Neural crest cell (in vitro differentiated cells): ENCODE data around the gene ANKK1. TPM values are rescaled to one million over a fixed set of nuclear protein-coding genes. Genes with fewer than 3 reads are reported as not detected.

ENCODE experiments used
- DNase-seq: peaks from one replicate; pipeline ENCODE4 v3.0.0; 2021; ENCODE audit warnings: low read depth, mixed read lengths, low spot score
- H3K27ac Mint-ChIP-seq: one replicate; pipeline ENCODE4 v1.8.0; 2021; ENCODE audit warnings: mild to moderate bottlenecking, mixed read lengths; ENCODE audit not compliant: unreplicated experiment
- H3K27me3 Mint-ChIP-seq: 2 replicates; pipeline ENCODE4 v1.8.0; 2021; ENCODE audit warnings: low read depth, mild to moderate bottlenecking, mixed read lengths
- H3K36me3 Mint-ChIP-seq: 2 replicates; pipeline ENCODE4 v1.8.0; 2021; ENCODE audit warnings: low read depth, mild to moderate bottlenecking, mixed read lengths
- H3K4me1 Mint-ChIP-seq: 2 replicates; pipeline ENCODE4 v1.8.0; 2021; ENCODE audit warnings: mixed read lengths
- H3K4me3 Mint-ChIP-seq: one replicate; pipeline ENCODE4 v1.8.0; 2021; ENCODE audit warnings: mild to moderate bottlenecking, mixed read lengths
- H3K9me3 Mint-ChIP-seq: 2 replicates; pipeline ENCODE4 v1.8.0; 2021; ENCODE audit warnings: mixed read lengths
- CTCF ChIP-seq: fragments of 200-600 bp; sonication (generic); conservative IDR thresholded peaks from 2 replicates; pipeline ENCODE4 v1.5.0; 2021; ENCODE audit warnings: antibody characterized with exemption, mild to moderate bottlenecking
- total RNA-seq: library from RNA; stranded (reverse); gene quantifications from 2 replicates; pipeline ENCODE4 v1.2.1, GENCODE V29; 2021

The ANKK1 gene
- total RNA-seq, 1 donor from 2014 or later: 0.09 TPM

- no peak for DNase-seq
- no peak overlapping the region for H3K27ac Mint-ChIP-seq
- no peaks in the 10 kb centered on the region for H3K36me3 Mint-ChIP-seq
- no peaks in the 10 kb centered on the region for H3K4me1 Mint-ChIP-seq
- H3K27me3 Mint-ChIP-seq: peaks cover 3% of the 10 kb centered on the region
- no peak for TF ChIP-seq CTCF
- no peaks in the 10 kb centered on the region for H3K9me3 Mint-ChIP-seq
- no peak overlapping the region for H3K4me3 Mint-ChIP-seq
Measured at GRCh38 chr11:113417428-113417827, 29.8 kb downstream of the ANKK1 start.

GRCh38 chr11:113419454-113420003, 31.9 kb downstream of the ANKK1 start:
- H3K27me3 Mint-ChIP-seq: peaks cover 3% of the 10 kb centered on the region
- no peak overlapping the region for H3K27ac Mint-ChIP-seq
- H3K4me3 Mint-ChIP-seq: no peak overlapping the region
- H3K4me1 Mint-ChIP-seq: no peaks in the 10 kb centered on the region
- no peak for TF ChIP-seq CTCF
- no peaks in the 10 kb centered on the region for H3K9me3 Mint-ChIP-seq
- no peak for DNase-seq
- no peaks in the 10 kb centered on the region for H3K36me3 Mint-ChIP-seq

- no peaks in the 10 kb centered on the region for H3K36me3 Mint-ChIP-seq
- H3K27me3 Mint-ChIP-seq: peaks cover 3% of the 10 kb centered on the region
- no peak overlapping the region for H3K4me3 Mint-ChIP-seq
- DNase-seq: no peak
- no peaks in the 10 kb centered on the region for H3K4me1 Mint-ChIP-seq
- TF ChIP-seq CTCF: no peak
- H3K27ac Mint-ChIP-seq: no peak overlapping the region
- no peaks in the 10 kb centered on the region for H3K9me3 Mint-ChIP-seq
Measured at GRCh38 chr11:113420808-113421207, 33.2 kb downstream of the ANKK1 start.

GRCh38 chr11:113426686-113427085, 39.1 kb downstream of the ANKK1 start:
- no peak for DNase-seq
- Mint-ChIP-seq H3K36me3 (no peaks in the 10 kb centered on the region), H3K9me3 (no peaks in the 10 kb centered on the region), H3K27me3 (peaks cover 2% of the 10 kb centered on the region), H3K4me3 (no peak overlapping the region), H3K4me1 (no peaks in the 10 kb centered on the region), H3K27ac (no peak overlapping the region)
- no peak for TF ChIP-seq CTCF

DNA sequence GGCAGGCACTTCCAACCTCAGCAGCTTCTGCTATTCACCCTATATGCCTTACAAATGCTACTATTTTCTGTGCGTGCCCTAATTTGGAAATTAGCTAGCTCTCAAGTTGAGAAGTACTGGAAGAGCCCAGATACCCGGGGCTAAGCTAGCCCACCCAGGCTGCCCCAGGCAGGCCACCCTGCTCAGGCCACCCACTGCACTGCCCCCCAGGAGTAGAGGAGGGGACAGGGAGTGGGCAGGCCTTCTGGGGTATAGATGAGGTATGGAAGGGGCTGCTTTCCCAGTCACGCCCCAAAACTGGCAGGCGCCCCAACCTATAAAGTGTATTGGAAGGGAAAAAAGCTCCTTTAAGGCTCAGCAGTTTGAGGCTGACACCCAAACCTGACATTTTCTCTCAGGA, 44.2 kb downstream of the ANKK1 start:
- Mint-ChIP-seq H3K4me3 (no peak overlapping the region), H3K27me3 (peaks cover 2% of the 10 kb centered on the region), H3K36me3 (no peaks in the 10 kb centered on the region), H3K9me3 (no peaks in the 10 kb centered on the region), H3K27ac (no peak overlapping the region), H3K4me1 (peaks cover 3% of the 10 kb centered on the region)
- no peak for DNase-seq
- TF ChIP-seq CTCF: no peak
